ENCODE data around the gene TRAPPC1. TPM values are rescaled to one million over a fixed set of nuclear protein-coding genes. Genes with fewer than 3 reads are reported as not detected.

TRAPPC1 gene
- polyA plus RNA-seq, 1 donor: 101 TPM

DNA sequence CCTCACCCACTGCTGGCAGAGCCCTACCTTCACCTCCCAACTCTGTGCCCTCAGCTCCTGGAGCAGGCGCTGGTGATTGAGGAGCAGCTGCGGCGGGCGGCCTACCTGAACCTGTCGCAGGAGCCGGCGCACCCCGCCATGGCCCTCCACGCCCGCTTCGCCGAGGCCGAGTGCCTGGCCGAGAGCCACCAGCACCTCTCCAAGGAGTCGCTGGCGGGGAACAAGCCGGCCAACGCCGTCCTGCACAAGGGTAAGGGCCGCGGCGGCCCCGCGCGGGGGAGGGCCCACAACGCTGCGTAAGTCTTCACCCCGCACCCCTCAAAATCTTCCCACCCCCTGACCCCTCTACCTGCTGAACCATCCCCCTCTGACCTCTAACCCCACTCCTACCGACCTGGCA, 22.7 kb downstream of the TRAPPC1 start:
- WGBS (ENCODE audit: insufficient coverage, low lambda C conversion rate): no CpG with 5 or more reads among the region's 29 CpGs
- Histone ChIP-seq H3K4me3 (ENCODE audit: low read length) (no peak overlapping the region), H3K4me1 (ENCODE audit: control insufficient read depth, insufficient read depth, low read length) (no peaks in the 10 kb centered on the region), H3K27me3 (ENCODE audit: control insufficient read depth, insufficient read depth, low read length) (no peaks in the 10 kb centered on the region), H3K9me3 (ENCODE audit: control insufficient read depth, low read depth, low read length) (no peaks in the 10 kb centered on the region), H3K27ac (ENCODE audit: low read length) (no peak overlapping the region), H3K36me3 (ENCODE audit: control insufficient read depth, insufficient read depth, low read length) (peaks cover 81% of the 10 kb centered on the region)
- DNase-seq: no peak

DNA sequence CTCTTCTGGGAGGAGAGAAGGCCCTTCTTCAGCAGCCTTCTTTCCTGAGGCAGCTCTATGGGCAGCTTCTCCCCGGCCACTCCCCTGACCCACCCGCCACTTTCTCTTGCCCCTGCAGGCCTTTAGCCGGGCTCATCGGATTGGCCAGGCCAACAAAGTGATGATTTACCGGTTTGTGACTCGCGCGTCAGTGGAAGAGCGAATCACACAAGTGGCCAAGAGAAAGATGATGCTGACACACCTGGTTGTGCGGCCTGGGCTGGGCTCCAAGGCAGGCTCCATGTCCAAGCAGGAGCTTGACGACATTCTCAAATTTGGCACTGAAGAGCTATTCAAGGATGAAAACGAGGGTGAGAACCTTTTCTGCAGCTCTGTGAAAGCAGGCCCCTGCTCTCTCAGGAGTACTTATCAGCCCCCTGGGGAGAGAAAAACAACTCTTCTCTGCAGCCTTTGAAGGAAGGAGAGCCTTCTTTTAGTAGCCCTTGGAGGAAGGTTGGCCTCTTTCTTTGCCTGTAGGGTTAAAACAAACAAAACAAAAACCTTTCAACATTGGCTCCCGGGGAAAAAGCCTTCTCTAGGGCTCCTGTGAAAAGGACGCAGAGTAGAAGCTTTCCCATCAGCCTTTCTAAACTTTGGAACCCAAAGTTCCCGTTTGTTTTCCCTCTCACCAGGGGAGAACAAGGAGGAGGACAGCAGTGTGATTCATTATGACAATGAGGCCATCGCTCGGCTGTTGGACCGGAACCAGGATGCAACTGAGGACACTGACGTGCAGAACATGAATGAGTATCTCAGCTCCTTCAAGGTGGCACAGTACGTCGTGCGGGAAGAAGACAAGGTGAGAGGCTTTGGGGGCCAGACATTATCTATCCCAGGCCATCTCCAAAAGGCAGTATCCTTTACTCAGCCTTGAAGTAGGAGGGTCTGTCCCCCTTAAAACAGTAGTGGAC, 28.3 kb downstream of the TRAPPC1 start:
- no peak overlapping the region for H3K4me3 ChIP-seq (ENCODE audit: low read length)
- no peaks in the 10 kb centered on the region for H3K4me1 ChIP-seq (ENCODE audit: control insufficient read depth, insufficient read depth, low read length)
- no peak for DNase-seq
- no peaks in the 10 kb centered on the region for H3K27me3 ChIP-seq (ENCODE audit: control insufficient read depth, insufficient read depth, low read length)
- H3K27ac ChIP-seq (ENCODE audit: low read length): no peak overlapping the region
- H3K9me3 ChIP-seq (ENCODE audit: control insufficient read depth, low read depth, low read length): no peaks in the 10 kb centered on the region
- H3K36me3 ChIP-seq (ENCODE audit: control insufficient read depth, insufficient read depth, low read length): peaks cover 97% of the 10 kb centered on the region
- WGBS (ENCODE audit: insufficient coverage, low lambda C conversion rate): no CpG with 5 or more reads among the region's 22 CpGs

DNA sequence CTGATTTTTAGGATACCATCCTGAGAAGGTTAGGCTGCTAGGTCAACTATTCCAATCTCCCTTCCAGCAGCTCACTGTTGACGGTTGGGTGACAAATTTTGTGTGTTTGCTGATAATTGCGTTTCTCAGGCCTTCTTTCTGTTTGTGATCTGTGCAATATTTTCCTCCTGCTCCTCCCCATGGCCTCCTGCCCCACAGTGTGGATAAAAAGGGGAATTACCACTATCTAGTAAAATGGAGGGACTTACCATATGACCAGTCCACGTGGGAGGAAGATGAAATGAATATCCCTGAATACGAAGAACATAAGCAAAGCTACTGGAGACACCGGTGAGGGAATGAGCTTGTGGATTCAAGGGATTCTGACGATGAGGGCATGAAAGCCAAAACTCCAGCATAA, 34.0 kb downstream of the TRAPPC1 start:
- H3K36me3 ChIP-seq (ENCODE audit: control insufficient read depth, insufficient read depth, low read length): peaks cover 85% of the 10 kb centered on the region

DNA sequence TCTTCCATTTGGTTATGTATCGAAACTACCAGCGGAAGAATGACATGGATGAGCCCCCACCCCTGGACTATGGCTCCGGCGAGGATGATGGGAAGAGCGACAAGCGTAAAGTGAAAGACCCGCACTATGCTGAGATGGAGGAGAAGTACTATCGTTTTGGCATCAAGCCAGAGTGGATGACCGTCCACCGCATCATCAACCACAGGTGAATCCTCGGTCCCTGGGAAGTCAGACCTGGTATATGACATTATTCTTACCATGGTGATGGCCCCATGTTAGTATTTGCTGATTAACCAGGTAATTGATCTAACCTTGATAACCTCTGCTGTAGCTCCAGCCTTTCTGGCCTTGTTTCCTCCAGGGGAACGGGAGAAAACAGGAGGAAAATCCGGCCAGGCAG, 34.7 kb downstream of the TRAPPC1 start:
- H3K4me1 ChIP-seq (ENCODE audit: control insufficient read depth, insufficient read depth, low read length): no peaks in the 10 kb centered on the region
- WGBS (ENCODE audit: insufficient coverage, low lambda C conversion rate): 87% methylated on average over 4 of the region's 13 CpGs
- no peak for DNase-seq
- no peaks in the 10 kb centered on the region for H3K9me3 ChIP-seq (ENCODE audit: control insufficient read depth, low read depth, low read length)
- no peaks in the 10 kb centered on the region for H3K27me3 ChIP-seq (ENCODE audit: control insufficient read depth, insufficient read depth, low read length)
- no peak overlapping the region for H3K4me3 ChIP-seq (ENCODE audit: low read length)
- peaks cover 81% of the 10 kb centered on the region for H3K36me3 ChIP-seq (ENCODE audit: control insufficient read depth, insufficient read depth, low read length)
- H3K27ac ChIP-seq (ENCODE audit: low read length): no peak overlapping the region

More for the DNA sequence above, 34.0 kb downstream of the TRAPPC1 start:
- 63% methylated on average over 3 of the region's 6 CpGs for WGBS (ENCODE audit: insufficient coverage, low lambda C conversion rate)
- H3K27ac ChIP-seq (ENCODE audit: low read length): no peak overlapping the region
- H3K27me3 ChIP-seq (ENCODE audit: control insufficient read depth, insufficient read depth, low read length): no peaks in the 10 kb centered on the region
- H3K9me3 ChIP-seq (ENCODE audit: control insufficient read depth, low read depth, low read length): no peaks in the 10 kb centered on the region
- peak in 1 of 2 donors; percentile 50 for DNase-seq
- no peaks in the 10 kb centered on the region for H3K4me1 ChIP-seq (ENCODE audit: control insufficient read depth, insufficient read depth, low read length)
- H3K4me3 ChIP-seq (ENCODE audit: low read length): no peak overlapping the region

DNA sequence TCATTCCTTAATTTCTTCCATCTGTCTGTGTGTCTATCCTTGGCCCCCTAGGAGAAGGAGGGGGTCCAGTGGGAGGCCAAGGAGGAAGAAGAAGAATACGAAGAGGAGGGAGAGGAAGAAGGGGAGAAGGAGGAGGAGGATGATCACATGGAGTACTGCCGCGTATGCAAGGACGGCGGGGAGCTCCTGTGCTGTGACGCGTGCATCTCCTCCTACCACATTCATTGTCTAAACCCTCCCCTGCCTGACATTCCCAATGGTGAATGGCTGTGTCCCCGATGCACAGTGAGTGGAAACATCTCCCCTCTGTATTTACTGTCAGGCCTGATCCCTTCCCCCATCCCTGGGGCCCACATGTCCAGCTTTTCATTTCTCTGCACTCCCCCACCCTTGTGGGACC, 36.9 kb downstream of the TRAPPC1 start:
- Histone ChIP-seq H3K27me3 (ENCODE audit: control insufficient read depth, insufficient read depth, low read length) (no peaks in the 10 kb centered on the region), H3K4me3 (ENCODE audit: low read length) (no peak overlapping the region), H3K36me3 (ENCODE audit: control insufficient read depth, insufficient read depth, low read length) (peaks cover 80% of the 10 kb centered on the region), H3K4me1 (ENCODE audit: control insufficient read depth, insufficient read depth, low read length) (peaks cover 2% of the 10 kb centered on the region), H3K9me3 (ENCODE audit: control insufficient read depth, low read depth, low read length) (no peaks in the 10 kb centered on the region), H3K27ac (ENCODE audit: low read length) (no peak overlapping the region)
- no CpG with 5 or more reads among the region's 8 CpGs for WGBS (ENCODE audit: insufficient coverage, low lambda C conversion rate)
- DNase-seq: no peak

DNA sequence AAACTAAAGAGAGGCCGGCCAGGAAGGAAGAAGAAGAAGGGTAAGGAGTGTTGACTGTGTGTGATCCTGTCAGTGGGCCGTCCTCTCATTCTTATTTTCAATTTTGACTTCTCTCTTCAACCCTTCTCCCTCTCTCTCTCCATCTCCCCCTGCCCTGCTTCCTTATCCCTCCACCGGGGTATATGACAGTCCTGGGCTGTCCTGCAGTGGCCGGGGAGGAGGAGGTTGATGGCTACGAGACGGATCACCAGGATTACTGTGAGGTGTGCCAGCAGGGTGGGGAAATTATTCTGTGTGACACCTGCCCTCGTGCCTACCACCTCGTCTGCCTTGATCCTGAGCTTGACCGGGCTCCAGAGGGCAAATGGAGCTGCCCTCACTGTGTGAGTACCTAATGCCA, 37.5 kb downstream of the TRAPPC1 start:
- peaks cover 74% of the 10 kb centered on the region for H3K36me3 ChIP-seq (ENCODE audit: control insufficient read depth, insufficient read depth, low read length)
- no peak for DNase-seq
- no peaks in the 10 kb centered on the region for H3K27me3 ChIP-seq (ENCODE audit: control insufficient read depth, insufficient read depth, low read length)
- WGBS (ENCODE audit: insufficient coverage, low lambda C conversion rate): no CpG with 5 or more reads among the region's 9 CpGs
- H3K9me3 ChIP-seq (ENCODE audit: control insufficient read depth, low read depth, low read length): no peaks in the 10 kb centered on the region
- no peak overlapping the region for H3K4me3 ChIP-seq (ENCODE audit: low read length)
- H3K27ac ChIP-seq (ENCODE audit: low read length): no peak overlapping the region
- peaks cover 8% of the 10 kb centered on the region for H3K4me1 ChIP-seq (ENCODE audit: control insufficient read depth, insufficient read depth, low read length)

DNA sequence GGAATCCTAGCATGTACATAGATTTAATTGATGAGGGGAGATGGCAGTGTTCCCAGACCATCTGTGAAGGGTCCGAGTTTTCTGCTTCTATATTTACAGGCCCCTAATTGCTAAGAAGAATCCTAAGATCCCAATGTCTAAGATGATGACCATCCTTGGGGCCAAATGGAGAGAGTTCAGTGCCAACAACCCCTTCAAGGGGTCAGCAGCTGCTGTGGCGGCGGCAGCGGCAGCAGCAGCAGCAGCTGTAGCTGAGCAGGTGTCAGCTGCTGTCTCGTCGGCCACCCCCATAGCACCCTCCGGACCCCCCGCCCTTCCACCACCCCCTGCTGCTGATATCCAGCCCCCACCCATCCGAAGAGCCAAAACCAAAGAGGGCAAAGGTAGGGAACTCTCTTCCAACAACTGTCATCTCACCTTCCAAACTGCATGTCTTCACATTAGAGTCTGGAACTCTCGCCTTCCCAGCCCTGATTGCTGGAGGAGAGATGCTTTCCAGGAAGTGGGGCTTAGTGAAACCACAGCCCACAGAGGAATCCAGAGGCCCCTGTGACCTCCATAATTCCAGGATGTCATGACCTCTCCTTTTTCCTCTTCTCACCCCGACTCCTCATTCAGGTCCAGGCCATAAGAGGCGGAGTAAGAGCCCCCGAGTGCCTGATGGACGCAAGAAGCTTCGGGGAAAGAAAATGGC, 38.4 kb downstream of the TRAPPC1 start:
- no peak overlapping the region for H3K4me3 ChIP-seq (ENCODE audit: low read length)
- no peak overlapping the region for H3K27ac ChIP-seq (ENCODE audit: low read length)
- H3K4me1 ChIP-seq (ENCODE audit: control insufficient read depth, insufficient read depth, low read length): peaks cover 17% of the 10 kb centered on the region
- DNase-seq: no peak
- peaks cover 65% of the 10 kb centered on the region for H3K36me3 ChIP-seq (ENCODE audit: control insufficient read depth, insufficient read depth, low read length)
- WGBS (ENCODE audit: insufficient coverage, low lambda C conversion rate): 90% methylated on average over 3 of the region's 15 CpGs
- no peaks in the 10 kb centered on the region for H3K9me3 ChIP-seq (ENCODE audit: control insufficient read depth, low read depth, low read length)
- no peaks in the 10 kb centered on the region for H3K27me3 ChIP-seq (ENCODE audit: control insufficient read depth, insufficient read depth, low read length)

DNA sequence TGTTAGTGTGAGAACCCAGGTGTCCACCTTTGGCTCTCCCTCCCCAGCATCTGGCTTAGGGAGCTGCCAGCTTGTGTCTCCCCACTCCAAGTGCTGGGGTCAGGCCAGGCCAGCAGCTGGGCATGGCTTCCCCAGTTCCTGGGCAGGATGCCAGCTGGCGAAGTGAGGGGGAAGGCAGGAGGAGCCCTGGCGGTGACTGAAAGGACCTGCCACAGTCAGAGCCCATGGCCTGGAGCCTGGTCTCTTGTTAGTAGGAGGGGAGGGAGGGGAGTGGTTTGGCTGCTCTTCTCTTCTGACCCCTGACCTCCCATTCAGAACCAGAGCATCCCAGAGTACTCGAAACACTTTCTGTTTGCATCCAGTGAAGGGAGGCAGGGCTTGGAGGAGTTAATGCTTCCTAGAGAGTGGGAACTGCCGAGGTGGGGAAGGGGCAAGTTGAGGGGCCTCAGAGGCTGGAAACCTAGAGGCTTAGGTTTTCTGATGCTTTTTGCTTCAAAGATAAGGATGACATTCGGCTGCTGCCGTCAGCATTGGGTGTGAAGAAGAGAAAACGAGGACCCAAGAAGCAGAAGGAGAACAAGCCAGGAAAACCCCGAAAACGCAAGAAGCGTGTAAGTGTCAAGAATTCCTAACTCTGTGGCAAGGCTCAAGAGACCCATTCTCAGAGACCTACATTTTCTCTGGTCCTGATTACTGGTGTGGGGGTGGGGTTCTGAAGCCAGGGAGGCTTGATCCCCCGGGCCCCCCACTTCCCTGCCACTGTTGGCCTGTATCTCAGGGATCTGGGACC, 42.4 kb downstream of the TRAPPC1 start:
- WGBS (ENCODE audit: insufficient coverage, low lambda C conversion rate): no CpG with 5 or more reads among the region's 11 CpGs
- no peak overlapping the region for H3K4me3 ChIP-seq (ENCODE audit: low read length)
- peaks cover 40% of the 10 kb centered on the region for H3K4me1 ChIP-seq (ENCODE audit: control insufficient read depth, insufficient read depth, low read length)

DNA sequence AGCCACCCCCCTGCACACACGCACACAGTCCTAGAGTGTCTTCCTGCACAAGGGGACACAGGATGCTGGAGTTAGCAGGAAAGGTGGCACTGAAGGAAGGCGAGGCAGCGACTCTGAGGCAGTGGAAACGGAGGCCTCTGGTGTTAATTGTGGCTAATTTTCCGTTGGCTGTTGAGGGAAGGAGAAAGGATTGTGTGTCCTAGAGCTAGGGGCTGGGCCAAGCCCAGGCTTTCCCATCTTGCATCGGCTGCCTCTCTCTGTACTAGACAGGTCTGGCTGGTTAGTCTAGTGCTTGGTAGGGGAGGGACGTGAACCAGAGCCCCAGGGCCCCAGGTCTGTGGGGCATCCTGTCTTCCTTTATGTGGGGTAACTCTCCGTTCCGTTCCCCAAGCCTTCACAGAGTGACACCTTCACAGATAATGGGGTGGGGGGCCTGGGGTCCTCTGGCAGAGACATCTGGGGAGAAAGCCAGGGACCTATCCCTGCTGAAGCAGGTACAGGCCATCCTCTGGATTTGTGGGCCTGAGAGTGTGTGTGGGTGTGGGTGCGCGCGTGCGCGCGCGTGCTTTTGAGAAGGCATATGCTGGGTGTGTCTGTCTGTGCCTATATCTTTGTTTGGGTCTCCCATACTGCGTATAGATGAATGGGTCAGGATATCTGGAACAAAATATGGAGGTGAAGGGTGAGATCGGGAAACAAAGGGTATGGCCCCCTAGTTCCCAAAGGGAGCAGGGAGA, 43.4 kb downstream of the TRAPPC1 start, which contains the start of gene CHD3:
Gene CHD3, plus strand, starts transcription at position 606 of the 737 bp plus-strand sequence. CDS start 212 bp downstream, outside the sequence.
- WGBS (ENCODE audit: insufficient coverage, low lambda C conversion rate): 18% methylated on average over 3 of the region's 18 CpGs
- Histone ChIP-seq H3K4me3 (ENCODE audit: low read length) (peak within 1 kb of the TSS; percentile 79), H3K4me1 (ENCODE audit: control insufficient read depth, insufficient read depth, low read length) (peaks cover 46% of the 10 kb centered on the region), H3K9me3 (ENCODE audit: control insufficient read depth, low read depth, low read length) (no peaks in the 10 kb centered on the region), H3K36me3 (ENCODE audit: control insufficient read depth, insufficient read depth, low read length) (peaks cover 25% of the 10 kb centered on the region), H3K27me3 (ENCODE audit: control insufficient read depth, insufficient read depth, low read length) (no peaks in the 10 kb centered on the region), H3K27ac (ENCODE audit: low read length) (peak within 1 kb of the TSS; percentile 87)
- DNase-seq: no peak

More for the DNA sequence above, 42.4 kb downstream of the TRAPPC1 start:
- H3K27me3 ChIP-seq (ENCODE audit: control insufficient read depth, insufficient read depth, low read length): no peaks in the 10 kb centered on the region
- H3K27ac ChIP-seq (ENCODE audit: low read length): peak overlapping the region; percentile 87
- no peaks in the 10 kb centered on the region for H3K9me3 ChIP-seq (ENCODE audit: control insufficient read depth, low read depth, low read length)
- peaks cover 35% of the 10 kb centered on the region for H3K36me3 ChIP-seq (ENCODE audit: control insufficient read depth, insufficient read depth, low read length)
- DNase-seq: peak; percentile 76 to 79

All from large intestine (tissue), 3 donors.